Suprapubic skin (tissue), 4 donors: Measurements from ENCODE around the gene KDM4F. TPM values are rescaled to one million over a fixed set of nuclear protein-coding genes. Genes with fewer than 3 reads are reported as not detected.

Experiments
- DNase-seq, 2 donors: peaks; one replicate each; pipeline ENCODE4 v3.0.0-alpha.2; 2019; ENCODE audit warnings: low spot score in 2 of 2
- H3K27ac ChIP-seq: fragments of 200-600 bp; sonication (generic); one replicate; pipeline ENCODE4 v1.5.1; 2019
- H3K27me3 ChIP-seq: fragments of 200-600 bp; sonication (generic); one replicate; pipeline ENCODE4 v1.5.1; 2019
- H3K36me3 ChIP-seq: fragments of 200-600 bp; sonication (generic); one replicate; pipeline ENCODE4 v1.5.1; 2019
- H3K4me1 ChIP-seq: fragments of 200-600 bp; sonication (generic); one replicate; pipeline ENCODE4 v1.5.1; 2019
- H3K4me3 ChIP-seq: fragments of 200-600 bp; sonication (generic); one replicate; pipeline ENCODE4 v1.5.1; 2019; ENCODE audit warnings: mild to moderate bottlenecking
- H3K9me3 ChIP-seq: fragments of 200-600 bp; sonication (generic); one replicate; pipeline ENCODE4 v1.5.1; 2019
- CTCF ChIP-seq, 2 donors: fragments of 200-600 bp in 1 of 2; fragments of 450-650 bp in 1 of 2; sonication (generic) in 1 of 2; IDR thresholded peaks; one replicate each; pipeline ENCODE4 v1.5.1; 2016 to 2019; ENCODE audit warnings: antibody characterized with exemption in 2 of 2, mild to moderate bottlenecking in 1 of 2, moderate library complexity in 1 of 2
- EP300 ChIP-seq: sonication (generic); formaldehyde crosslinking; IDR thresholded peaks from one replicate; pipeline ENCODE4 v1.6.1; 2017; ENCODE audit warnings: antibody characterized with exemption
- POLR2A ChIP-seq, 2 donors: fragments of 450-650 bp; IDR thresholded peaks; one replicate each; pipeline ENCODE4 v1.6.1; 2017; ENCODE audit warnings: antibody characterized with exemption in 2 of 2, mild to moderate bottlenecking in 2 of 2, moderate library complexity in 2 of 2
- POLR2AphosphoS5 ChIP-seq, 3 donors: sonication (generic); formaldehyde crosslinking; IDR thresholded peaks; one replicate each; pipeline ENCODE4 v1.6.1; 2017; ENCODE audit warnings: antibody characterized with exemption in 3 of 3
- WGBS: methylation state at CpG from one replicate; pipeline ENCODE4 v1.1.5; 2018; 5-methylcytosine and 5-hydroxymethylcytosine counted together
- total RNA-seq, 4 donors: library from RNA; depleted of rRNA; stranded (reverse); fragments of >200 nt; gene quantifications; one replicate each; pipeline ENCODE4 v1.1.0, GENCODE V29; 2016

KDM4F gene
- total RNA-seq, 4 donors from 2014 or later, result not detected

GRCh38 chr11:95089620-95090542 lies 40.7 kb downstream of the KDM4F start, which contains the start of gene ENDOD1:
Gene ENDOD1, plus strand, starts transcription at chr11:95089846. Its CDS starts 82 bp downstream, at chr11:95089928.
- H3K4me1 ChIP-seq, result peaks cover 41% of the 10 kb centered on the region
- DNase-seq, result peak; percentile 86 to 89
- H3K36me3 ChIP-seq, result no peaks in the 10 kb centered on the region
- peak within 1 kb of the TSS; percentile 98 for H3K27ac ChIP-seq
- no peak for TF ChIP-seq EP300
- peak in 1 of 2 donors; percentile 67 for TF ChIP-seq POLR2A (IDR thresholded peaks at IDR 0.05)
- no peak for TF ChIP-seq POLR2AphosphoS5 (IDR thresholded peaks at IDR 0.05)
- TF ChIP-seq CTCF (IDR thresholded peaks at IDR 0.05), result peak in 1 of 2 donors; percentile 6
- peak within 1 kb of the TSS; percentile 99 for H3K4me3 ChIP-seq
- no peaks in the 10 kb centered on the region for H3K27me3 ChIP-seq
- 0% methylated on average over 13 of the region's 106 CpGs for WGBS
- H3K9me3 ChIP-seq, result no peaks in the 10 kb centered on the region

DNA sequence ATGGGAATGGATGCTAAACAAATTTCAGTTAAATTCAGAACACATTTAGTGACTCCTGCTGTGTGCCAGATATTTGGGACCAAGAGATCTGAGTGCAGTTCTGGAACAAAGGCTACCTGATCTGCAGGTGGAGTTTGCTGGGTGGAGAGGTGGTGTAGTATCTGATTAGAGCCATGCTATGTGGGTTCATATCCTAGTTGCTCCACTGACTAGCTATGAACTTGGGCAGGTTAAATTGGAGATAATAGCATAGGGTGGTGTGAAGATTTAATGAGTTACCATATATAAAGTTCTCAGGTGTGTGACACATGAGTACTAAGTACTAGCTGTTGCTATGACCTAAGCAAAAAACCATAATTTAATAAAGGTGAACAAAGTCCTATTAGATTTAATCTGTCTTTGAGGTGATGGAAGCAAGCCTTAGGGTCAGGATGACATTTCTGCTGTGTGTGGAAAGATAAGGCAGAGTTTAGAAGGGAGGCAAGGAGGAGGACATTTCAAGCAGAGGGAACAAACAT lies 42.5 kb downstream of the KDM4F start:
- Histone ChIP-seq H3K4me3 (peak overlapping the region; percentile 99), H3K27ac (no peak overlapping the region)

DNA sequence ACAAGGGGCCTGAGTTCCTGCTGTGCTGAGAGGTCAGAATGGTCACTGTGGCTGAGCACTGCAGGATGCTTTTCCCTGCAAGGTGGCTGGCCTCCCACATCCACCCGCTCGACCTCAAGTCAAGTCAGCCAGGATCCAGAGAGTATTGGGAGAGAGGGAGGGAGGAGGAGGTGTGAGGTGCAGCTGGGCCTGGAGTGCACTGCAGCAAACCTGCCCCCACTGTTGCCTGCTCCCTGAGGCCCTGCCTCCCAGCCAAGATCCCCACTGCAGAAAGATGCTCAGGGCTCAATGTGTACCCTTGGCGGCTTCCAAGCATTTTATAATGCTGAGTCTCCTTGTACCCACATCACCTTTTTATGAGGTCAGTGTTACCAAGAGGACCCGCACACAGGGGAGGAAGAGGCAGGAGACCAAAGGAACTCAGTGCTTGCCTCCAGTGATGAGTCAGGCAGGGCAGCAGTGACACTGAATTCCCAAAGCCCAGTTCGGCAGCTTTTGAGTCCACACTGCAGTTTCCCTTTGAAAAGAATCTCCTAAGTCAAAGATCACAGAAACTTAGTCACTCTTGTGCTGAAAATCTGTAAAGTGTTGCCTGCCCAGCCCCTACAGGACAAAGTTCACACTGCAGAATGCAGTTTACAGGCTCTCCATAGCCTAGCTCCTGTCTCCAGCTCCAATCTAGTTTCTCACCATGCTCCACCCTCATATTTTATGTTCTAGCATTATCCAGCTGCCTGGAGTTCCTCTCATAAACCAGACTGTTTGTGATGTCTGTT lies 43.5 kb downstream of the KDM4F start:
- TF ChIP-seq EP300, result no peak
- peak; percentile 9 to 64 for TF ChIP-seq CTCF (IDR thresholded peaks at IDR 0.05)
- no peak for TF ChIP-seq POLR2A (IDR thresholded peaks at IDR 0.05)
- TF ChIP-seq POLR2AphosphoS5 (IDR thresholded peaks at IDR 0.05), result no peak
- H3K9me3 ChIP-seq, result no peaks in the 10 kb centered on the region
- no peak overlapping the region for H3K4me3 ChIP-seq
- peaks cover 46% of the 10 kb centered on the region for H3K4me1 ChIP-seq
- no peaks in the 10 kb centered on the region for H3K36me3 ChIP-seq
- no peak for DNase-seq
- H3K27ac ChIP-seq, result no peak overlapping the region
- 56% methylated on average over 5 of the region's 5 CpGs for WGBS
- no peaks in the 10 kb centered on the region for H3K27me3 ChIP-seq

More for the DNA sequence above, 42.5 kb downstream of the KDM4F start:
- DNase-seq, result no peak
- Histone ChIP-seq H3K36me3 (no peaks in the 10 kb centered on the region), H3K4me1 (peaks cover 46% of the 10 kb centered on the region), H3K9me3 (no peaks in the 10 kb centered on the region), H3K27me3 (no peaks in the 10 kb centered on the region)
- TF ChIP-seq CTCF (IDR thresholded peaks at IDR 0.05) (no peak), POLR2AphosphoS5 (IDR thresholded peaks at IDR 0.05) (no peak), POLR2A (IDR thresholded peaks at IDR 0.05) (no peak), EP300 (no peak)

DNA sequence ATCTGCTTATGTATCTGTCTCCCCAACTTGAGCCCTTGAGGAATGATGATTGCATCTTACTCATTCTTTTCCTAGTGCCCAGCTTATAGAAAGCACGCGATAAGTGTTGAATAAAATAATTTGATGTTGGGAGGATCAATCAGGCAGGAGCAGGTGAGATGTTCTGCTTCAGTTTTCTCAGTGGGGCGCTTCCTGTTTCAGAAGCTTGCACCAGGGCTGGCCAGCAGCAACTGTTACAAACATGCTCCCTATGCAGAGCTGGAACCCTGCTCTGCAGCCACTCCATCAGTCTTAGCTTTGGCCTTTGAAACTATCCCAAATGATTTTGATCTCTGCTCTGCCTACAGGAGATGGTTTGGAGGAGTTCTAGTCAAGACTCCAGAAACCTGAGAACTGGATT lies 44.3 kb downstream of the KDM4F start:
- H3K27ac ChIP-seq, result no peak overlapping the region
- DNase-seq, result no peak
- no peaks in the 10 kb centered on the region for H3K27me3 ChIP-seq
- no peaks in the 10 kb centered on the region for H3K36me3 ChIP-seq
- WGBS, result 89% methylated on average over 3 of the region's 3 CpGs
- no peak for TF ChIP-seq POLR2AphosphoS5 (IDR thresholded peaks at IDR 0.05)
- TF ChIP-seq POLR2A (IDR thresholded peaks at IDR 0.05), result no peak
- TF ChIP-seq EP300, result no peak
- no peak for TF ChIP-seq CTCF (IDR thresholded peaks at IDR 0.05)
- no peaks in the 10 kb centered on the region for H3K9me3 ChIP-seq
- no peak overlapping the region for H3K4me3 ChIP-seq
- H3K4me1 ChIP-seq, result peaks cover 46% of the 10 kb centered on the region
